Mesendoderm (in vitro differentiated cells): ENCODE results near the gene IGSF9.

Source experiments
- DNase-seq: peaks from one replicate; pipeline ENCODE4 v3.0.0; 2013
- H2AK5ac ChIP-seq: 2 replicates; pipeline ENCODE4 v1.6.1; 2013; ENCODE audit warnings: low read length, inconsistent platforms
- H2BK120ac ChIP-seq: 2 replicates; pipeline ENCODE4 v1.6.1; 2013; ENCODE audit warnings: low read depth, mild to moderate bottlenecking, low read length, moderate library complexity, mixed read lengths
- H2BK15ac ChIP-seq: replicated peaks from 2 replicates; pipeline ENCODE4 v1.6.1; 2013; ENCODE audit warnings: low read depth, mild to moderate bottlenecking, moderate library complexity
- H2BK5ac ChIP-seq: 2 replicates; pipeline ENCODE4 v1.6.1; 2013; ENCODE audit warnings: low read length, inconsistent platforms
- H3K18ac ChIP-seq: 2 replicates; pipeline ENCODE4 v1.6.1; 2013; ENCODE audit warnings: mild to moderate bottlenecking, low read length, mixed read lengths
- H3K23ac ChIP-seq: one replicate; pipeline ENCODE4 v1.6.1; 2013; ENCODE audit warnings: low read length
- H3K27ac ChIP-seq: 2 replicates; pipeline ENCODE4 v1.5.1; 2013; ENCODE audit warnings: low read depth, mild to moderate bottlenecking, inconsistent platforms, low read length, moderate library complexity
- H3K27me3 ChIP-seq: 2 replicates; pipeline ENCODE4 v1.6.1; 2013; ENCODE audit warnings: low read length, control low read depth, mild to moderate bottlenecking, inconsistent platforms; ENCODE audit not compliant: insufficient read depth, poor library complexity
- H3K36me3 ChIP-seq: 2 replicates; pipeline ENCODE4 v1.6.1; 2013; ENCODE audit warnings: low read length, inconsistent platforms; ENCODE audit not compliant: control insufficient read depth, insufficient read depth
- H3K4ac ChIP-seq: one replicate; pipeline ENCODE4 v1.6.1; 2013; ENCODE audit warnings: low read depth, mild to moderate bottlenecking, low read length, moderate library complexity
- H3K4me1 ChIP-seq: 2 replicates; pipeline ENCODE4 v1.6.1; 2013; ENCODE audit warnings: low read depth, low read length, inconsistent platforms; ENCODE audit not compliant: control insufficient read depth
- H3K4me2 ChIP-seq: 2 replicates; pipeline ENCODE4 v1.6.1; 2013; ENCODE audit warnings: low read length
- H3K4me3 ChIP-seq: 2 replicates; pipeline ENCODE4 v1.5.1; 2013; ENCODE audit warnings: mild to moderate bottlenecking, low read length
- H3K56ac ChIP-seq: one replicate; pipeline ENCODE4 v1.6.1; 2013; ENCODE audit warnings: low read length
- H3K79me1 ChIP-seq: 2 replicates; pipeline ENCODE4 v1.6.1; 2013; ENCODE audit warnings: low read length, inconsistent platforms
- H3K79me2 ChIP-seq: 2 replicates; pipeline ENCODE4 v1.6.1; 2013; ENCODE audit warnings: mild to moderate bottlenecking, low read length; ENCODE audit not compliant: control insufficient read depth, insufficient read depth
- H3K9ac ChIP-seq: 2 replicates; pipeline ENCODE4 v1.6.1; 2013; ENCODE audit warnings: low read length, inconsistent platforms
- H4K5ac ChIP-seq: one replicate; pipeline ENCODE4 v1.6.1; 2013; ENCODE audit warnings: low read length
- H4K8ac ChIP-seq: one replicate; pipeline ENCODE4 v1.6.1; 2013; ENCODE audit warnings: low read depth, mild to moderate bottlenecking, control low read depth, low read length, moderate library complexity
- WGBS: extraction: QIAGEN DNeasy Blood & Tissue Kit; methylation state at CpG from one replicate; pipeline ENCODE4 v1.1.7; 2013; ENCODE audit warnings: low lambda C conversion rate, missing lambda C conversion rate; ENCODE audit not compliant: insufficient coverage; ENCODE audit errors: extremely low coverage; 5-methylcytosine and 5-hydroxymethylcytosine counted together

IGSF9 gene

DNA sequence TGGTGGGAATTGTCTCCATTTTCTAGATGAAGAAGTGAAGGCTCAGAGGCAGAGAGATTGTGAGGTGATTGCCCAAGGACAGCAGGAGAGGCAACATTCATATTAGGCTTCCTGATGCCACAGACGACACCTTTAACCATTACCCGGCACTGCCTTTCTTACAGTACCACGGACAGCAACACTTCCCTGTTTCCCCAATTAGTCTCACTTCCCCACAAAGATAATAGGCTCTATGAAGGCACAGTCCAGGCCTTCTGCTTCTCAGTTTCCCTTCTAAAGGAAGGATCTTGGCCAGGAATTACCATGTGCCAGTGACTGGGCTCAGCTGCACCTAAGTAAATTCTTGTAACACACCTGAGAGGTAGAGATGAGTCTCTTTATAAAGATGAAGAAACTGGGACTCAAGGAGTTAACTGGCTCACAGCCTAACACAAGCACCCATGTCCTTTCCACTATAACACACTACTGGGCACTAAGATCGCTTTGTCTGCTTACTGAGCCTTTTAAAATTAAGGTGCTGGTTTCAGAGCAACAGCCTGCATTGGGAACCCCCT, 9.6 kb downstream of the IGSF9 start:
- no peaks in the 10 kb centered on the region for H3K36me3 ChIP-seq
- no CpG with 5 or more reads among the region's 4 CpGs for WGBS

GRCh38 chr1:159935305-159935704, 10.1 kb downstream of the IGSF9 start:
- Histone ChIP-seq H3K23ac (no peak overlapping the region), H2BK5ac (no peak overlapping the region), H2BK120ac (no peak overlapping the region), H4K5ac (no peak overlapping the region), H3K4me2 (no peak overlapping the region), H3K27me3 (no peaks in the 10 kb centered on the region), H2BK15ac (no peak overlapping the region), H3K4me1 (peaks cover 7% of the 10 kb centered on the region), H3K79me1 (no peaks in the 10 kb centered on the region), H4K8ac (no peak overlapping the region), H3K4ac (no peak overlapping the region), H3K79me2 (no peaks in the 10 kb centered on the region), H3K27ac (no peak overlapping the region), H3K9ac (no peak overlapping the region), H3K4me3 (no peak overlapping the region), H3K56ac (no peak overlapping the region), H3K18ac (no peak overlapping the region), H3K36me3 (no peaks in the 10 kb centered on the region), H2AK5ac (no peak overlapping the region)
- WGBS, result no CpG with 5 or more reads among the region's 11 CpGs
- no peak for DNase-seq

More for the DNA sequence above, 9.6 kb downstream of the IGSF9 start:
- no peaks in the 10 kb centered on the region for H3K79me1 ChIP-seq
- no peak overlapping the region for H2BK5ac ChIP-seq
- H3K27me3 ChIP-seq, result no peaks in the 10 kb centered on the region
- H3K18ac ChIP-seq, result no peak overlapping the region
- no peak overlapping the region for H2AK5ac ChIP-seq
- no peak overlapping the region for H2BK120ac ChIP-seq
- no peak overlapping the region for H2BK15ac ChIP-seq
- peaks cover 7% of the 10 kb centered on the region for H3K4me1 ChIP-seq
- no peaks in the 10 kb centered on the region for H3K79me2 ChIP-seq
- no peak overlapping the region for H3K4me2 ChIP-seq
- H3K56ac ChIP-seq, result no peak overlapping the region
- H3K9ac ChIP-seq, result no peak overlapping the region
- H3K27ac ChIP-seq, result no peak overlapping the region
- H4K8ac ChIP-seq, result no peak overlapping the region
- H3K4me3 ChIP-seq, result no peak overlapping the region
- H3K4ac ChIP-seq, result no peak overlapping the region
- DNase-seq, result no peak
- no peak overlapping the region for H4K5ac ChIP-seq
- H3K23ac ChIP-seq, result no peak overlapping the region

DNA sequence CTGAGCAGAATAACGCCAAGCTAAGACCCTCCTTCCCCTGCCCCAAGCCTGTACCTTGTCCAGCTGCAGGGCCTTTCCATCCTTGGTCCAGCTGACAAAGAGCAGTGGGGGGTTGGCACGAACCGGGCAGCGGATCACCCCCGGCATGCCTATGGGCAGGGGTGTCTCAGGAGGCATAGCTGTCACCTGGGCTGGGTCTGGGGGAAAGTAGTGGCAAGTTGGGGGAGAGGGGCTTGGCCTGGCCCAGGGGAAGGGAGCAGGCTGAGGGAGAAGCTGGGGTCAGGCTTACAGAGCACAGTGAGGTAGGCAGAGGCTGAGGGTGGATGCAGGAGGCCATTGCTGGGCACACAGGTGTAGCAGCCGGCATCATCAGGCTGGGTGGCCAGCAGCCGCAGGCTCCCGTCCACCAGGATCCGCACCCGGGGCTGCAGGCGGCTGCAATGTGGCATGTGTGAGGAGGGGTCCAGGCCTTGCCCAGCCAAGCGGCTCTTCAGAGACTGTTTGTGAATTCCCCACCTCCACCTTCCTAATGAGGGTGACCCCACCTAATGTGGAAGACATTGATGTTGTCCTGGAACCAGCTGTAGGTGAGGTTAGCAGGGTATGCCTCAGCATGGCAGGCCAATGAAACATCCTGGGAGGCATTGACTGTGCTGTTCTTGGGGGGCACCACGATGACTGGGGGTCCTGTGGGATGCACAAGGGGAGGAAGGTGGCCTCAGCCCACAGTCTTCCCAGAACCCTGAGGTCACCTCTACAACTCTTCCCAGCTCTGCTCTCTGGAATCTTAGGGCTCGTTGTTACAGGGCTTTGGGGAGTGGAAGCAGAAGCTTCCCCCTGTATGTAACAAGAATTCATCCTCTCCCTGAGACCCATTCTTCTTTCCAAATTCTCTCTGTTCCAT, 11.0 kb downstream of the IGSF9 start:
- Histone ChIP-seq H2BK120ac (no peak overlapping the region), H3K9ac (no peak overlapping the region), H2AK5ac (no peak overlapping the region)

GRCh38 chr1:159933347-159933746, 12.1 kb downstream of the IGSF9 start:
- H3K4me2 ChIP-seq, result no peak overlapping the region
- H3K9ac ChIP-seq, result no peak overlapping the region
- no peak overlapping the region for H3K56ac ChIP-seq
- no peak overlapping the region for H2BK120ac ChIP-seq
- no peaks in the 10 kb centered on the region for H3K79me2 ChIP-seq
- H3K27me3 ChIP-seq, result no peaks in the 10 kb centered on the region
- no peak overlapping the region for H3K4me3 ChIP-seq
- H3K79me1 ChIP-seq, result no peaks in the 10 kb centered on the region
- H3K4me1 ChIP-seq, result peaks cover 7% of the 10 kb centered on the region
- H2BK5ac ChIP-seq, result no peak overlapping the region
- H4K5ac ChIP-seq, result no peak overlapping the region
- no peak overlapping the region for H3K18ac ChIP-seq
- no peak overlapping the region for H3K4ac ChIP-seq
- H3K27ac ChIP-seq, result no peak overlapping the region
- H2BK15ac ChIP-seq, result no peak overlapping the region
- WGBS, result no CpG with 5 or more reads among the region's 4 CpGs
- H4K8ac ChIP-seq, result no peak overlapping the region
- DNase-seq, result no peak
- no peak overlapping the region for H2AK5ac ChIP-seq
- H3K36me3 ChIP-seq, result no peaks in the 10 kb centered on the region
- H3K23ac ChIP-seq, result no peak overlapping the region

More for the DNA sequence above, 11.0 kb downstream of the IGSF9 start:
- Histone ChIP-seq H3K36me3 (no peaks in the 10 kb centered on the region), H3K79me1 (no peaks in the 10 kb centered on the region), H4K5ac (no peak overlapping the region), H3K4me2 (no peak overlapping the region), H3K18ac (no peak overlapping the region), H3K79me2 (no peaks in the 10 kb centered on the region), H4K8ac (no peak overlapping the region), H3K27me3 (no peaks in the 10 kb centered on the region), H3K4me3 (no peak overlapping the region), H3K27ac (no peak overlapping the region), H2BK15ac (no peak overlapping the region), H3K4me1 (peaks cover 7% of the 10 kb centered on the region), H2BK5ac (no peak overlapping the region), H3K4ac (no peak overlapping the region), H3K56ac (no peak overlapping the region), H3K23ac (no peak overlapping the region)
- WGBS, result no CpG with 5 or more reads among the region's 14 CpGs
- DNase-seq, result no peak

DNA sequence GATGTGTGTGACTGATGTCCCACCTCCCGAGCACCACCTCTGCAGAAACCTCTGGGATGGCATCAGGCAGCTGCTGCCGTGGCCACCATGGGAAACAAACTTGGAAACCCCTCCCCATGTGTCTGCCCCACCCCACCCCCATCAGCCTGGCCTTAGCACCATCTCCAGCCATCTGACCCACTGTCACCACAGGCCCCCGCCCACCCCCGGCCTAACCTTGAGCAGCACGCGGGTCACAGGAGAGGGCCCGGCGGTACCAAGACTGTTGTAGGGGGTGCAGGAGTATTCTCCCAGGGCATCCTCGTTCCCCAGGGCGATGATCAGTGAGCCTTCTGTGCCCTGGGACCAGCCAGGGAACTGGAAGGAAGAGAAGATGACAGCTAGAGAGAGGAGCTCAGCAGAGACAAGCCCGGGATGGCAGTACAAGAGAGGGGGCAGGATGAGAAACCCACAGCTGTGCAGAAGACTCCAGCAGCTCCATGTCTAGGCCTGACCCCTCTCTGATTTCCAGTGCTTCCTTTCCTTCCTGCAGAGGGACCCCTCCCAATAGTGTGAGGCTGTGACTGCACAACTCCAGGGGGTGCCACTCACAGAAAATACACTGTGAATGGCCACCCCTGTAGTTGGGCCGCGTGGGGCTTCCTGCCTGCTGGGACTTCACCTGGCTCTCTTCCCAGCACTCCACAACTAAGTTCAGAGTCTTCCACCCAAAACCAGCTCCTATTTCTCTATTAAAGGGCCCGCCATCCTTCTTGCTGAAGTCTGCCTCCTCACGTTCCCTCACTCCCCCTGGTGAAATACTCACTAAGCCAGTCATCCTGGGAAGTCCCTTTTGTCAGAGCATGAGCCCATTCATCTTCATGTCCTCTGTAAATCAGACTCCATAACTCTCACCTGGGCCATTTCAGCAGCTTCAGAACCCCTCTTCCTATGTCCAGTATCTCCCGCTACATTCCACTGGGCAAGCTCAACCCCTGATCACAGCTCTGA, 12.8 kb downstream of the IGSF9 start:
- WGBS, result no CpG with 5 or more reads among the region's 16 CpGs
- Histone ChIP-seq H2BK5ac (no peak overlapping the region), H3K27me3 (no peaks in the 10 kb centered on the region), H3K79me2 (no peaks in the 10 kb centered on the region), H3K56ac (no peak overlapping the region), H3K9ac (no peak overlapping the region), H3K4me2 (no peak overlapping the region), H3K4me3 (no peak overlapping the region), H3K4ac (no peak overlapping the region), H3K36me3 (no peaks in the 10 kb centered on the region), H3K79me1 (no peaks in the 10 kb centered on the region), H2BK15ac (no peak overlapping the region), H4K8ac (no peak overlapping the region), H3K18ac (no peak overlapping the region), H3K4me1 (peaks cover 7% of the 10 kb centered on the region), H3K23ac (no peak overlapping the region), H2BK120ac (no peak overlapping the region), H3K27ac (no peak overlapping the region), H2AK5ac (no peak overlapping the region), H4K5ac (no peak overlapping the region)
- DNase-seq, result no peak
